OCI-LY7 (cell line): Measurements from ENCODE around the gene CDC42BPA.

Source experiments
- CTCF ChIP-seq: fragments of 200-600 bp; sonication (generic); conservative IDR thresholded peaks from 2 replicates; pipeline ENCODE4 v1.5.1; 2014; ENCODE audit warnings: mild to moderate bottlenecking, antibody characterized with exemption, low read length, moderate library complexity, mixed read lengths
- EZH2phosphoT487 ChIP-seq: fragments of 200-600 bp; sonication (generic); IDR thresholded peaks from 2 replicates; pipeline ENCODE4 v1.6.1; 2018; ENCODE audit warnings: low read depth, borderline replicate concordance, mild to moderate bottlenecking, mixed run types, antibody characterized with exemption, low read length, moderate library complexity, mixed read lengths

- TF ChIP-seq CTCF (no peak), EZH2phosphoT487 (no peak)
Measured at GRCh38 chr1:227102056-227102455, 216.2 kb downstream of the CDC42BPA start.
